CD14-positive monocyte (primary cell): ENCODE measurements around the gene GRIA1. TPM values are rescaled to one million over a fixed set of nuclear protein-coding genes. Genes with fewer than 3 reads are reported as not detected.

Experiments
- DNase-seq, 3 donors: peaks; one replicate each; pipeline ENCODE4 v3.0.0-alpha.2; 2011 to 2022
- H2AFZ ChIP-seq: 2 replicates; pipeline ENCODE4 v1.6.0; 2012; ENCODE audit warnings: mild to moderate bottlenecking, low read depth, low read length, inconsistent platforms; ENCODE audit not compliant: insufficient read depth, poor library complexity, severe bottlenecking
- H3K27ac ChIP-seq, 2 donors: 1 replicate in 1 of 2; 2 replicates in 1 of 2; pipeline ENCODE4 v1.5.1; 2012 to 2013; ENCODE audit warnings: low read length in 2 of 2, control low read depth in 1 of 2, inconsistent platforms in 1 of 2, low read depth in 1 of 2, mild to moderate bottlenecking in 1 of 2
- H3K27me3 ChIP-seq, 2 donors: one replicate each; pipeline versions ENCODE4 v1.6.0 to v1.6.1; 2011 to 2013; ENCODE audit warnings: low read length in 2 of 2; ENCODE audit not compliant: control insufficient read depth in 2 of 2, insufficient read depth in 2 of 2
- H3K36me3 ChIP-seq, 2 donors: replicated peaks in 1 of 2; 1 replicate in 1 of 2; 2 replicates in 1 of 2; pipeline versions ENCODE4 v1.5.1 to v1.6.1; 2012 to 2013; ENCODE audit warnings: low read length in 2 of 2, control low read depth in 1 of 2, inconsistent platforms in 1 of 2, mild to moderate bottlenecking in 1 of 2; ENCODE audit not compliant: insufficient read depth in 2 of 2, control insufficient read depth in 1 of 2
- H3K4me1 ChIP-seq, 2 donors: 1 replicate in 1 of 2; 2 replicates in 1 of 2; pipeline versions ENCODE4 v1.5.1 to v1.6.1; 2012 to 2013; ENCODE audit warnings: low read length in 2 of 2, control low read depth in 1 of 2, inconsistent platforms in 1 of 2, mild to moderate bottlenecking in 1 of 2, moderate library complexity in 1 of 2; ENCODE audit not compliant: insufficient read depth in 2 of 2, control insufficient read depth in 1 of 2
- H3K4me2 ChIP-seq: replicated peaks from 2 replicates; pipeline ENCODE3; 2012; ENCODE audit warnings: low read length, moderate library complexity, mild to moderate bottlenecking; ENCODE audit not compliant: poor library complexity, severe bottlenecking; ENCODE audit errors: extremely low read depth
- H3K4me3 ChIP-seq, 3 experiments: fragments of 200-600 bp in 1 of 3; sonication (generic) in 1 of 3; replicated peaks in 1 of 3; 1 replicate in 2 of 3; 2 replicates in 1 of 3; pipeline ENCODE4 v1.5.1; 2011 to 2013; ENCODE audit warnings: low read length in 3 of 3, mild to moderate bottlenecking in 3 of 3, control low read depth in 2 of 3, low read depth in 2 of 3, inconsistent platforms in 1 of 3, moderate library complexity in 1 of 3
- H3K79me2 ChIP-seq: 2 replicates; pipeline ENCODE4 v1.6.0; 2012; ENCODE audit warnings: mild to moderate bottlenecking, control low read depth, inconsistent platforms, low read length, moderate library complexity; ENCODE audit not compliant: insufficient read depth
- H3K9ac ChIP-seq: 2 replicates; pipeline ENCODE4 v1.6.0; 2017; ENCODE audit warnings: low read length, mild to moderate bottlenecking; ENCODE audit not compliant: insufficient read depth, poor library complexity, severe bottlenecking
- H3K9me3 ChIP-seq, 2 donors: replicated peaks in 1 of 2; 1 replicate in 1 of 2; 2 replicates in 1 of 2; pipeline versions ENCODE4 v1.5.1 to v1.6.1; 2012 to 2013; ENCODE audit warnings: low read length in 2 of 2, control low read depth in 1 of 2; ENCODE audit not compliant: control insufficient read depth in 1 of 2, insufficient read depth in 1 of 2
- H4K20me1 ChIP-seq: 2 replicates; pipeline ENCODE4 v1.6.0; 2012; ENCODE audit warnings: mild to moderate bottlenecking, low read length, control low read depth, moderate library complexity; ENCODE audit not compliant: insufficient read depth
- H3K27ac Mint-ChIP-seq, 7 donors: one replicate each; pipeline ENCODE4 v1.8.0; 2020; ENCODE audit warnings: mild to moderate bottlenecking in 7 of 7, mixed read lengths in 7 of 7, moderate library complexity in 6 of 7, inconsistent platforms in 2 of 7
- H3K27me3 Mint-ChIP-seq, 3 donors: one replicate each; pipeline ENCODE4 v1.8.0; 2021 to 2022; ENCODE audit warnings: low read depth in 3 of 3, mild to moderate bottlenecking in 3 of 3, mixed read lengths in 3 of 3, moderate library complexity in 3 of 3, inconsistent platforms in 1 of 3
- H3K36me3 Mint-ChIP-seq, 2 donors: one replicate each; pipeline ENCODE4 v1.8.0; 2020; ENCODE audit warnings: mixed read lengths in 2 of 2, inconsistent platforms in 1 of 2, mild to moderate bottlenecking in 1 of 2
- H3K4me1 Mint-ChIP-seq: one replicate; pipeline ENCODE4 v1.8.0; 2020; ENCODE audit warnings: mild to moderate bottlenecking, mixed read lengths
- H3K4me3 Mint-ChIP-seq, 2 donors: one replicate each; pipeline ENCODE4 v1.8.0; 2020; ENCODE audit warnings: mild to moderate bottlenecking in 2 of 2, mixed read lengths in 2 of 2, moderate library complexity in 1 of 2
- H3K9me3 Mint-ChIP-seq, 7 donors: one replicate each; pipeline ENCODE4 v1.8.0; 2020 to 2022; ENCODE audit warnings: mixed read lengths in 7 of 7, mild to moderate bottlenecking in 6 of 7, moderate library complexity in 6 of 7, inconsistent platforms in 2 of 7
- CTCF ChIP-seq: fragments of 200-600 bp; IDR thresholded peaks from one replicate; pipeline ENCODE4 v1.8.0; 2022; ENCODE audit warnings: antibody characterized with exemption, mild to moderate bottlenecking
- WGBS: methylation state at CpG from one replicate; pipeline ENCODE4 v1.1.5; 2013; ENCODE audit warnings: missing lambda C conversion rate; ENCODE audit not compliant: insufficient coverage; 5-methylcytosine and 5-hydroxymethylcytosine counted together
- intact Hi-C, 2 donors: fragments of 100-400 bp; cut with micrococcal nuclease; formaldehyde crosslinking; loops; one replicate each; pipeline versions ENCODE4 v1.15.0 to v1.15.1; 2023
- polyA plus RNA-seq, 3 donors: library from polyadenylated mRNA; depleted of rRNA in 1 of 3; unstranded in 2 of 3; stranded (reverse) in 1 of 3; fragments of 300-500 nt in 2 of 3; fragments of >200 nt in 1 of 3; fragmentation: Illumina TruSeq in 2 of 3; gene quantifications; 1 replicate in 2 of 3; 2 replicates in 1 of 3; pipeline ENCODE4 v1.2.3, GENCODE V29; 2012 to 2021

GRIA1 gene
- polyA plus RNA-seq, 3 donors: not detected

GRCh38 chr5:153654504-153655200 is 164.2 kb downstream of the GRIA1 start:
- intact Hi-C loops: no loop called here
- H3K36me3 ChIP-seq: no peaks in the 10 kb centered on the region
- no peaks in the 10 kb centered on the region for H3K27me3 ChIP-seq
- H3K27me3 Mint-ChIP-seq: peaks cover 0 to 2% (median 2%) of the 10 kb centered on the region in 3 donors
- H3K9me3 Mint-ChIP-seq: peaks cover 0 to 4% (median 2%) of the 10 kb centered on the region in 7 donors
- no peaks in the 10 kb centered on the region for H3K36me3 Mint-ChIP-seq
- TF ChIP-seq CTCF: no peak
- H4K20me1 ChIP-seq: no peaks in the 10 kb centered on the region
- no peak overlapping the region for H3K4me3 ChIP-seq
- H3K79me2 ChIP-seq: no peaks in the 10 kb centered on the region
- H3K4me3 Mint-ChIP-seq: no peak overlapping the region
- H3K4me2 ChIP-seq: no peak overlapping the region
- no peaks in the 10 kb centered on the region for H3K4me1 ChIP-seq
- H2AFZ ChIP-seq: no peak overlapping the region
- WGBS: 100% methylated on average over 1 of the region's 3 CpGs
- no peaks in the 10 kb centered on the region for H3K4me1 Mint-ChIP-seq
- H3K9ac ChIP-seq: no peak overlapping the region
- no peak overlapping the region for H3K27ac Mint-ChIP-seq
- no peak for DNase-seq
- no peaks in the 10 kb centered on the region for H3K9me3 ChIP-seq
- no peak overlapping the region for H3K27ac ChIP-seq

GRCh38 chr5:153655201-153655510 is 164.7 kb downstream of the GRIA1 start:
- Histone ChIP-seq H3K4me2 (no peak overlapping the region), H3K9me3 (no peaks in the 10 kb centered on the region), H3K79me2 (no peaks in the 10 kb centered on the region), H3K36me3 (no peaks in the 10 kb centered on the region), H3K9ac (no peak overlapping the region), H3K4me3 (no peak overlapping the region), H4K20me1 (no peaks in the 10 kb centered on the region), H3K27me3 (no peaks in the 10 kb centered on the region), H3K4me1 (no peaks in the 10 kb centered on the region), H2AFZ (no peak overlapping the region), H3K27ac (no peak overlapping the region)
- intact Hi-C loops: no loop called here
- no peak overlapping the region for H3K4me3 Mint-ChIP-seq
- no peak for TF ChIP-seq CTCF
- H3K27me3 Mint-ChIP-seq: peaks cover 0 to 2% (median 2%) of the 10 kb centered on the region in 3 donors
- WGBS: no CpG with 5 or more reads among the region's 3 CpGs
- no peaks in the 10 kb centered on the region for H3K36me3 Mint-ChIP-seq
- H3K9me3 Mint-ChIP-seq: peaks cover 0 to 2% (median under 1%) of the 10 kb centered on the region in 7 donors
- no peak overlapping the region for H3K27ac Mint-ChIP-seq
- H3K4me1 Mint-ChIP-seq: no peaks in the 10 kb centered on the region
- no peak for DNase-seq
